ENCODE data around the gene LOXL3.

Gene LOXL3

DNA sequence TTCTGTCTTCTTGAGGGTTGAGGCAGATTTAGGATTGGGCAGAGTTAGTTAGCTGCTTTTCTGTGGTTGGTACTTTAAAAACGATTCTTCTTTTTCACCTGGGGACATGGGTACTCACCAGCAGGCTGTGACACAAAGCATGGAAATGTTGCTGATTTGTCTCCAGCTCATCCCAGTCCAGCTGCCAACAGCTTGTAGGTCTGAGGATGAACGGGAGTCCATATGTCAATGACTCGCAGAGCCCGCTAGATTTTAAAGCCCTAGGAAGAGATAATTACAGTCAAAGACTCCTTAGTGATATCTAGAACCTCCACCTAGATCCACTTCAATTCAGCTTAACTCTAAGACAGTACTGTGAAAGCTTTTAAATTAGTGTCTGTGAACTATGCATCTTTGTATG, 21.6 kb upstream of the LOXL3 start:
- Histone ChIP-seq H3K4me1 (ENCODE audit: control extremely low read depth in 1 of 4, control insufficient read depth in 4 of 4, insufficient read depth in 4 of 4, low read length in 3 of 4) (peaks cover 44 to 88% (median 62%) of the 10 kb centered on the region in 4 experiments), H3K27ac (ENCODE audit: insufficient read depth in 1 of 2, low read depth in 1 of 2, low read length in 2 of 2, poor library complexity in 1 of 2, severe bottlenecking in 2 of 2) (no peak overlapping the region), H3K36me3 (ENCODE audit: control insufficient read depth in 4 of 4, insufficient read depth in 4 of 4, low read length in 3 of 4) (no peaks in the 10 kb centered on the region), H3K4me3 (ENCODE audit: control insufficient read depth in 1 of 7, extremely low read depth in 1 of 7, insufficient read depth in 4 of 7, low read depth in 2 of 7, low read length in 6 of 7) (peak overlapping the region in 1 of 7 experiments; percentile 26), H3K9me3 (ENCODE audit: control extremely low read depth in 1 of 5, control insufficient read depth in 4 of 5, insufficient read depth in 2 of 5, low read depth in 1 of 5, low read length in 4 of 5) (no peaks in the 10 kb centered on the region), H3K27me3 (replicated peaks in 2 of 5; ENCODE audit: control insufficient read depth in 4 of 5, insufficient read depth in 5 of 5, low read length in 4 of 5) (no peaks in the 10 kb centered on the region)
- POLR2A ChIA-PET = interaction anchor here (0.8 kb wide), 1 partner anchor 36 kb away, joined by 3 read pairs; no protein-coding TSS in a partner anchor
- CTCF ChIA-PET = interaction anchor here (0.6 to 8.7 kb wide), 10 partner anchors 9 to 44 kb away, joined by 4 to 109 read pairs (median 6); partner anchors contain the start of genes AUP1 and HTRA2
- no peak for DNase-seq
- WGBS (ENCODE audit: insufficient coverage) = 92% methylated on average over 1 of the region's 4 CpGs

DNA sequence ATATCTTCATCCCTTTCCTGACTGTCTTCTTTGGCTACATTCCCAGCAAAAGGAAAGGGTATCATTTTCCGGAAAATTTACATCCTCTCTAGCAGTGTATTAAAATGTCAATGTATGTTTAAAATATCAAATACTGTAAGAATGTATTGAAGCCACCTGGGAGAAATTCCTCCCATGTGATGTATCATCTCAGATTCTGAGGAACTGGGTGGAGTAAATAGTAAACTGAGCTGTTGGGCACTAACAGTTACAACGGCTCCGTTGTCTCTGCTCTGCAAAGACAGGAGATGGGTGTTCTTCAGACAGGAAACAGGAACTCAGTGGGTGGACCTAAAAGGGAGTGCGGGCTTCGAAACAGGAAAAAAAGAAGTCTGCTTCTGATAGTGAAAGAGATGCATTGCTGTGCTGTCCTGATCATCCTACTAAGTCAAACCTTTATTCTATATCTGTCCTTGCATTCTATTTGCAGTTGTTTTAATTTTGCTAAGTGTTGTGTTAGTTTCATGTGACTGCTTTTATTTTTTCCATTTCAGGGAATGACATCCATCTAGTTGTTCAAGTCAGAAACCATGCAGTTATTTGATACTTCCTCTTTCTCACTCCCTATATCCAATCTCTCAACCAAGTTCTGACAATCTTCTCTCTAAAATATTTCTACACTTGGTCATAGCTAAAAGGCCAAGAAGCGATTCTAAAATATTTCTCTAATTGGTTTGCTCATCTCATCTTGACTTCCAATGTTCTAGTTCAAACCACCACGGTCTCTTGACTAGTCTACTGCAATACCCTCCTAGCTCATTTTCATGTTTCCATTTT, 20.2 kb upstream of the LOXL3 start:
- CTCF ChIA-PET = interaction anchor here (0.6 to 8.7 kb wide), 9 partner anchors 8 to 165 kb away, joined by 3 to 109 read pairs (median 6); partner anchors contain the start of genes AUP1 and HTRA2
- Histone ChIP-seq H3K36me3 (ENCODE audit: control insufficient read depth in 4 of 4, insufficient read depth in 4 of 4, low read length in 3 of 4) (no peaks in the 10 kb centered on the region), H3K4me1 (ENCODE audit: control extremely low read depth in 1 of 4, control insufficient read depth in 4 of 4, insufficient read depth in 4 of 4, low read length in 3 of 4) (peaks cover 44 to 89% (median 60%) of the 10 kb centered on the region in 4 experiments), H3K27me3 (replicated peaks in 2 of 5; ENCODE audit: control insufficient read depth in 4 of 5, insufficient read depth in 5 of 5, low read length in 4 of 5) (no peaks in the 10 kb centered on the region), H3K9me3 (ENCODE audit: control extremely low read depth in 1 of 5, control insufficient read depth in 4 of 5, insufficient read depth in 2 of 5, low read depth in 1 of 5, low read length in 4 of 5) (no peaks in the 10 kb centered on the region), H3K4me3 (ENCODE audit: control insufficient read depth in 1 of 7, extremely low read depth in 1 of 7, insufficient read depth in 4 of 7, low read depth in 2 of 7, low read length in 6 of 7) (peak overlapping the region in 4 of 7 experiments; percentile 40 to 52 (median 50)), H3K27ac (ENCODE audit: insufficient read depth in 1 of 2, low read depth in 1 of 2, low read length in 2 of 2, poor library complexity in 1 of 2, severe bottlenecking in 2 of 2) (peak overlapping the region in 1 of 2 experiments; percentile 32)
- DNase-seq = peak; percentile 58 to 70 (median 59)
- POLR2A ChIA-PET = interaction anchor here (0.9 kb wide), 1 partner anchor 9 kb away, joined by 4 read pairs; no protein-coding TSS in a partner anchor
- WGBS (ENCODE audit: insufficient coverage) = 13% methylated on average over 3 of the region's 7 CpGs

DNA sequence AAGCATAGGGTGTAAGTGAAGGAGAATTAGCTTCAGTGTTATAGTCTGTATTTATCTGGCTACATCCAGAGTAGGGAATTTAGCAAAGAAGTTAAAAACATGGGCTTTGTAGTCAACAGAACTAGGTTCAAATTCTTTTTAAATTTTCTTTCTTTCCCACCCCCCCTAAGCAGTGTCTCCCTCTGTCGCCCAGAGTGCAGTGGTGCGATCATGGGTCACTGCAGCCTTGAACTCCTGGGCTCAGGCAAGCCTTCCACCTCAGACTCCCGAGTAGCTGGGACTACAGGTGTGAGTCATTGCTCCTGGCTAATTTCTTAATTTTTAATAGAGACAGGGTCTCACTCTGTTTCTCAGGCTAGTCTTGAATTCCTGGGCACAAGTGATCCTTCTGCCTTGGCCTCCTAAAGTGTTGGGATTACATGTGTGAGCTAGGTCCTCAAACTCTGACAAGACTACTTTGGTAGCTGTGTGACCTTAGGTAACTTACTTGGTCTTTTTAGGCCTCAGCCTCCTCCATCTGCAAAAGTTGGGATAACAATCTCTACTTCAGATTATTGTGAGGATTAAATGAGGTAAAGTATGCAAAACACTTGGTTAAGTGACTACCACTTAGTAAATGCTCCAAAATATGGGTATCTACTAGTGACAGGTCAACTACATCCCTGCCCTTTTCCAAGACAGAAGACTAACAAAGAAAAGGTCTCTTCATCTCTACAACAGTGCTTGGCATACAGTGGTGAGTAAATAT, 18.6 kb upstream of the LOXL3 start:
- ChIA-PET POLR2A (no interaction called here), CTCF (interaction anchor here (0.8 to 8.7 kb wide), 5 partner anchors 8 to 90 kb away, joined by 3 to 109 read pairs (median 4); partner anchors contain the start of genes CCDC142 and TTC31)
- Histone ChIP-seq H3K27me3 (replicated peaks in 2 of 5; ENCODE audit: control insufficient read depth in 4 of 5, insufficient read depth in 5 of 5, low read length in 4 of 5) (no peaks in the 10 kb centered on the region), H3K36me3 (ENCODE audit: control insufficient read depth in 4 of 4, insufficient read depth in 4 of 4, low read length in 3 of 4) (no peaks in the 10 kb centered on the region), H3K4me1 (ENCODE audit: control extremely low read depth in 1 of 4, control insufficient read depth in 4 of 4, insufficient read depth in 4 of 4, low read length in 3 of 4) (peaks cover 37 to 82% (median 47%) of the 10 kb centered on the region in 4 experiments), H3K27ac (ENCODE audit: insufficient read depth in 1 of 2, low read depth in 1 of 2, low read length in 2 of 2, poor library complexity in 1 of 2, severe bottlenecking in 2 of 2) (no peak overlapping the region), H3K9me3 (ENCODE audit: control extremely low read depth in 1 of 5, control insufficient read depth in 4 of 5, insufficient read depth in 2 of 5, low read depth in 1 of 5, low read length in 4 of 5) (no peaks in the 10 kb centered on the region), H3K4me3 (ENCODE audit: control insufficient read depth in 1 of 7, extremely low read depth in 1 of 7, insufficient read depth in 4 of 7, low read depth in 2 of 7, low read length in 6 of 7) (no peak overlapping the region)
- 100% methylated on average over 3 of the region's 3 CpGs for WGBS (ENCODE audit: insufficient coverage)
- DNase-seq = no peak

DNA sequence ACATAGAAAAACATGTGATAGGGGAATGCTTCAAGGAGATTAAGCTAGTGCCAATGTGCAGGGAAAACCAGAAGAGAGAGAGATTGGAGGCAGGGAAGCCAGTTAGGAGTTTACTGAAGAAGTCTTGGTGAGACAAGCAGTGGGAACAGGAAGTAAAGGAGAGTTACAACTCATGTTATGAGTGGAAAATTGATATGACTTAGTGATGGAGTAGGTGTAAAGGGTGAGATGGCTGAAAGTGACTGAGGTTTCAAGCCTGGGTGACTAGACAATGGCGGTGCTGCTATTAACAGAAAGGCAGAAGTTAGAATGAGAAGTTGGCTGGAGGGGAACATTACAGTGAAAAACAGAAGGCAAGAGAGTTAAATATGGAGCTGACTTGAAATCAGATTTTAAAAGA, 17.3 kb upstream of the LOXL3 start:
- POLR2A ChIA-PET = no interaction called here

DNA sequence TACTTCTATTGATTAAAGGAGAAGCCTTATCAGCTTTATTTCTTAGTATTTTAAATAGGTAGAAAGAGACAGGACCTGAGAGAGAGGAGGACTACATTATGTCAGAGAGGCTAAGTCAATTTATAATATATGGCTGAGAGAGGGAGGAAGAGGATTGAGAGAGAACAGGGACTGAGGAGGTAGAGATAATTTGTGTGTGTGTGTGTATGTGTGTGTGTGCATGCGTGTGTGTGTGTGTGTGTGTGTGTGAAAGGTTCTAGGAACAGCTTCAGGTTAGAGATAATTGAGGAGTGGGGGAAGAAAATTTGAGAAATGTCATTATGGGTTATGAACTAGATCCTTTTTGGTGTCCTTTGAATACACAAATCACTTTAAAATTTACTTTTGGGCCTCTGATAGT, 15.9 kb upstream of the LOXL3 start:
- H3K27ac ChIP-seq (ENCODE audit: insufficient read depth in 1 of 2, low read depth in 1 of 2, low read length in 2 of 2, poor library complexity in 1 of 2, severe bottlenecking in 2 of 2) = no peak overlapping the region
- ChIA-PET CTCF (interaction anchor here (0.8 to 4.5 kb wide), 4 partner anchors 11 to 87 kb away, joined by 3 to 23 read pairs (median 3); partner anchors contain the start of genes CCDC142 and TTC31), POLR2A (no interaction called here)
- no peaks in the 10 kb centered on the region for H3K36me3 ChIP-seq (ENCODE audit: control insufficient read depth in 4 of 4, insufficient read depth in 4 of 4, low read length in 3 of 4)
- H3K4me1 ChIP-seq (ENCODE audit: control extremely low read depth in 1 of 4, control insufficient read depth in 4 of 4, insufficient read depth in 4 of 4, low read length in 3 of 4) = peaks cover 10 to 68% (median 21%) of the 10 kb centered on the region in 4 experiments
- no peaks in the 10 kb centered on the region for H3K27me3 ChIP-seq (replicated peaks in 2 of 5; ENCODE audit: control insufficient read depth in 4 of 5, insufficient read depth in 5 of 5, low read length in 4 of 5)
- H3K9me3 ChIP-seq (ENCODE audit: control extremely low read depth in 1 of 5, control insufficient read depth in 4 of 5, insufficient read depth in 2 of 5, low read depth in 1 of 5, low read length in 4 of 5) = no peaks in the 10 kb centered on the region
- no CpG with 5 or more reads among the region's 1 CpG for WGBS (ENCODE audit: insufficient coverage)
- H3K4me3 ChIP-seq (ENCODE audit: control insufficient read depth in 1 of 7, extremely low read depth in 1 of 7, insufficient read depth in 4 of 7, low read depth in 2 of 7, low read length in 6 of 7) = no peak overlapping the region
- no peak for DNase-seq

More for the DNA sequence above, 17.3 kb upstream of the LOXL3 start:
- no peaks in the 10 kb centered on the region for H3K36me3 ChIP-seq (ENCODE audit: control insufficient read depth in 4 of 4, insufficient read depth in 4 of 4, low read length in 3 of 4)
- CTCF ChIA-PET = interaction anchor here (1.0 to 8.7 kb wide), 3 partner anchors 9 to 89 kb away, joined by 3 to 109 read pairs (median 5); partner anchors contain the start of genes CCDC142 and TTC31
- DNase-seq = peak in 1 of 3 donors; percentile 22
- H3K27ac ChIP-seq (ENCODE audit: insufficient read depth in 1 of 2, low read depth in 1 of 2, low read length in 2 of 2, poor library complexity in 1 of 2, severe bottlenecking in 2 of 2) = no peak overlapping the region
- H3K4me1 ChIP-seq (ENCODE audit: control extremely low read depth in 1 of 4, control insufficient read depth in 4 of 4, insufficient read depth in 4 of 4, low read length in 3 of 4) = peaks cover 24 to 79% (median 34%) of the 10 kb centered on the region in 4 experiments
- WGBS (ENCODE audit: insufficient coverage) = 81% methylated on average over 1 of the region's 1 CpG
- H3K4me3 ChIP-seq (ENCODE audit: control insufficient read depth in 1 of 7, extremely low read depth in 1 of 7, insufficient read depth in 4 of 7, low read depth in 2 of 7, low read length in 6 of 7) = no peak overlapping the region
- no peaks in the 10 kb centered on the region for H3K27me3 ChIP-seq (replicated peaks in 2 of 5; ENCODE audit: control insufficient read depth in 4 of 5, insufficient read depth in 5 of 5, low read length in 4 of 5)
- H3K9me3 ChIP-seq (ENCODE audit: control extremely low read depth in 1 of 5, control insufficient read depth in 4 of 5, insufficient read depth in 2 of 5, low read depth in 1 of 5, low read length in 4 of 5) = no peaks in the 10 kb centered on the region

DNA sequence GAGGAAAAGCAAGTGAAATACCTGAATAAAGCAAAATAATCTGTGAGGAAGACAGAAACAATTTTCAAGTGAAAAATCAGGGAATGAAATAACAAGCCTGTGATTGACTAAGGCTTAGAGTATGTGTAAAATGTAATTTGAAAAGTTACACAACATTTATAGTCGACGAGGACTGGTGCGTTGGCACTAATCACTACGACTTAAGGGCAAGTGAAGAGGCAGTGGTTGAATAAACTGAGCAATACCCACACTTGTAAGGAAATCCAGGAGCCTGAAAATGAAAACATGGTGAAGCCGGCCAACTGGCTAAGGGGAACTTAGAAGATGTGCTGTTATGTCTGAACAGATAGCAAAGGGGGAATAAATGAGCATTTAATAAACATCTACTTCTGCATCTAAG, 14.1 kb upstream of the LOXL3 start:
- 93% methylated on average over 5 of the region's 5 CpGs for WGBS (ENCODE audit: insufficient coverage)
- H3K27me3 ChIP-seq (replicated peaks in 2 of 5; ENCODE audit: control insufficient read depth in 4 of 5, insufficient read depth in 5 of 5, low read length in 4 of 5) = no peaks in the 10 kb centered on the region
- ChIA-PET POLR2A (no interaction called here), CTCF (interaction anchor here (1.0 to 4.5 kb wide), 4 partner anchors 9 to 23 kb away, joined by 4 to 23 read pairs (median 5); no protein-coding TSS in a partner anchor)
- no peak for DNase-seq
- H3K9me3 ChIP-seq (ENCODE audit: control extremely low read depth in 1 of 5, control insufficient read depth in 4 of 5, insufficient read depth in 2 of 5, low read depth in 1 of 5, low read length in 4 of 5) = no peaks in the 10 kb centered on the region
- peaks cover 4 to 52% (median 10%) of the 10 kb centered on the region in 4 experiments for H3K4me1 ChIP-seq (ENCODE audit: control extremely low read depth in 1 of 4, control insufficient read depth in 4 of 4, insufficient read depth in 4 of 4, low read length in 3 of 4)
- H3K4me3 ChIP-seq (ENCODE audit: control insufficient read depth in 1 of 7, extremely low read depth in 1 of 7, insufficient read depth in 4 of 7, low read depth in 2 of 7, low read length in 6 of 7) = no peak overlapping the region
- no peak overlapping the region for H3K27ac ChIP-seq (ENCODE audit: insufficient read depth in 1 of 2, low read depth in 1 of 2, low read length in 2 of 2, poor library complexity in 1 of 2, severe bottlenecking in 2 of 2)
- no peaks in the 10 kb centered on the region for H3K36me3 ChIP-seq (ENCODE audit: control insufficient read depth in 4 of 4, insufficient read depth in 4 of 4, low read length in 3 of 4)

Measured in common myeloid progenitor, CD34-positive (primary cell).